ENCODE results near the gene NARS2. TPM values are rescaled to one million over a fixed set of nuclear protein-coding genes. Genes with fewer than 3 reads are reported as not detected.
A peak's percentile ranks its signal among the peaks of the same experiment; 100 is the strongest.

The NARS2 gene
- total RNA-seq, 4 donors from 2014 or later, result 12.9 to 29.1 (median 18.7) TPM

DNA sequence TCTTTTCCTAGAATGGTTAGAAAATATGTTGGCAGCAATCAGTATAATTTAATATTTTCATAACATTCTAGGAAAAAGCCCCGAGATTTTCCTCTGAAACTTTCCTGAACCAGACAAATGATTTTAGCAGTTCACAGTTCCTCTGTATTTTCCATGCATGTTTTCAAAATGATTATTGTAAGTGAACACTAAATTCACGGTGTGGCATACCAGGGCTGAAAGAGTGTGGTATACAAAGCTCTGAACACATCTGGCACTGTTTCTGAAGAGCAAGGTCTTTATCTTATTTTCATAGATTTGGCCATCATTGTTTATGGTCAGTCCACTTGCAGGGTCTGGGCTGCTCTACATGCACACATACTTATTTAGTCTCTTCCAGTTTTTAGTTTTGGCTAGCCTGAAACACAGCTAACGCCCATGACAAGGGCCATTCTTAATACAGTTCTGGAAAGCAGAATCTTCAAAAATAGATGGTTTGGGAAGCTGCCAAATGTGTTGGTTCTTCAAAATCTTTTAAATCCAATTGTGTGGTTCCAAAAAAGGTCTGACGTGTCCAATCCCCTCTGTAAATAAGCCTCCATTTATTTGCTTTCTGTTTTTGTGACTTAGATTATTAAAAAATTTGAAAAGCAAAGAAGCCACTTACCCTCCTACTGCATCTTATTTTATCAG, 149.1 kb downstream of the NARS2 start:
- ATAC-seq (no peak), DNase-seq (no peak)
- H3K4me3 ChIP-seq, result no peak overlapping the region
- in situ Hi-C loops (cut with MboI; ENCODE audit: low sequenced_read_pairs in 4 of 4) (no loop called here), intact Hi-C loops (cut with DNase I; ENCODE audit: low total_unique reads) (no loop called here)
- no peaks in the 10 kb centered on the region for H3K27me3 ChIP-seq
- no peaks in the 10 kb centered on the region for H3K36me3 ChIP-seq
- peaks cover under 1 to 2% of the 10 kb centered on the region in 2 donors for H3K4me1 ChIP-seq
- H3K9me3 ChIP-seq, result no peaks in the 10 kb centered on the region
- H3K27ac ChIP-seq, result no peak overlapping the region
- TF ChIP-seq POLR2A (IDR thresholded peaks at IDR 0.05), result no peak
- TF ChIP-seq, protein P1, sequence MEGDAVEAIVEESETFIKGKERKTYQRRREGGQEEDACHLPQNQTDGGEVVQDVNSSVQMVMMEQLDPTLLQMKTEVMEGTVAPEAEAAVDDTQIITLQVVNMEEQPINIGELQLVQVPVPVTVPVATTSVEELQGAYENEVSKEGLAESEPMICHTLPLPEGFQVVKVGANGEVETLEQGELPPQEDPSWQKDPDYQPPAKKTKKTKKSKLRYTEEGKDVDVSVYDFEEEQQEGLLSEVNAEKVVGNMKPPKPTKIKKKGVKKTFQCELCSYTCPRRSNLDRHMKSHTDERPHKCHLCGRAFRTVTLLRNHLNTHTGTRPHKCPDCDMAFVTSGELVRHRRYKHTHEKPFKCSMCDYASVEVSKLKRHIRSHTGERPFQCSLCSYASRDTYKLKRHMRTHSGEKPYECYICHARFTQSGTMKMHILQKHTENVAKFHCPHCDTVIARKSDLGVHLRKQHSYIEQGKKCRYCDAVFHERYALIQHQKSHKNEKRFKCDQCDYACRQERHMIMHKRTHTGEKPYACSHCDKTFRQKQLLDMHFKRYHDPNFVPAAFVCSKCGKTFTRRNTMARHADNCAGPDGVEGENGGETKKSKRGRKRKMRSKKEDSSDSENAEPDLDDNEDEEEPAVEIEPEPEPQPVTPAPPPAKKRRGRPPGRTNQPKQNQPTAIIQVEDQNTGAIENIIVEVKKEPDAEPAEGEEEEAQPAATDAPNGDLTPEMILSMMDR (IDR thresholded peaks at IDR 0.05 in 4 of 5, conservative IDR thresholded peaks at IDR 0.05 in 1 of 5), result no peak

DNA sequence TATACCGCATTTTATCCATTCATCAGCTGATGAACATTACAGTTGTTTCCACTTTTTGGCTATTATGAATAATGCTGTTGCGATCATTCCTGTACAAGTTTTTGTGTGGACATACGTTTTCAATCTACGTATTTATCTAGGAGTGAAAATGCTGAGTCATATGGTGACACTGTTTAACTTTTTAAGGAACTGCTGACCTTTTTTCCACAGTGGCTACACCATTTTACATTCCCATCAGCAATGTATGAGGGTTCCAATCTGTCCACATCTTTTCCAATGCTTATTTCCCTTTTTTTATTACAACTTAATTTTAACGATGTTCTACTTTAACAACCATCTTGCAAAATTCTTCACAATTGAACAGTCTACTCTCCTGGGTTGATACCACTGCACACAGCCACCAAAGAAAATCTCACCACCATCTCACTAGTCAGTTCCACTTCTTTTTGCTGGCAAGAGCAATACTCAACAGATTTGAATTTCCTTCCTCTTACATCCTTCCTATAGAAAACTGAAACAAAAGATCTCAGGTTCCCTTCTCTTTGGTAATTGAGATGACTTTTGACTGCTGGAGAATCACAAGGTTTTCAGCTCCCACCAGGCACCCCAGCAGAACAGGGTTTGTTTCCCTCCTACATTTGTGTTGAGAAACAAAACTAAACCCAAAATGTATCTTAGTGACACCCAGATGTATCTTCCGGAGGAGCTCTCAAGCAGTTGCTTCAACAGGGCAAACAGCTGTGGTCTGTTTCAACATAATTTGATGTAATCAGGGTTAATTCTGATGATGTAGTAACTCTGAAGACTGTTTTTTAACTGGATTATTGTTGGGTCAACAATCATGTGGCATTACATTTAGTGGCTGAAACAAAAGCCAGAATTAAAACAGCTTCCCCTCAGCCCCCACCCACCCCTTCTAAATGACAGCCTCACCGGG, 150.1 kb downstream of the NARS2 start:
- intact Hi-C loops (cut with DNase I; ENCODE audit: low total_unique reads), result no loop called here
- TF ChIP-seq POLR2A (IDR thresholded peaks at IDR 0.05), result no peak
- TF ChIP-seq, protein P1 (IDR thresholded peaks at IDR 0.05 in 4 of 5, conservative IDR thresholded peaks at IDR 0.05 in 1 of 5), result no peak
- DNase-seq (no peak), ATAC-seq (no peak)
- no peak overlapping the region for H3K4me3 ChIP-seq
- peaks cover 0 to 4% (median 0%) of the 10 kb centered on the region in 3 donors for H3K27me3 ChIP-seq
- peaks cover 7% of the 10 kb centered on the region in 2 donors for H3K4me1 ChIP-seq
- H3K36me3 ChIP-seq, result no peaks in the 10 kb centered on the region
- H3K27ac ChIP-seq, result peak overlapping the region in 1 of 4 donors; percentile 25
- no peaks in the 10 kb centered on the region for H3K9me3 ChIP-seq
- in situ Hi-C loops (cut with MboI; ENCODE audit: low sequenced_read_pairs in 4 of 4), result loop anchor here in 3 of 4 donors (25.0 kb wide), 2 partner anchors 187 to 287 kb away; partner anchors contain the start of gene ALG8 (in 1 of the 3)

DNA sequence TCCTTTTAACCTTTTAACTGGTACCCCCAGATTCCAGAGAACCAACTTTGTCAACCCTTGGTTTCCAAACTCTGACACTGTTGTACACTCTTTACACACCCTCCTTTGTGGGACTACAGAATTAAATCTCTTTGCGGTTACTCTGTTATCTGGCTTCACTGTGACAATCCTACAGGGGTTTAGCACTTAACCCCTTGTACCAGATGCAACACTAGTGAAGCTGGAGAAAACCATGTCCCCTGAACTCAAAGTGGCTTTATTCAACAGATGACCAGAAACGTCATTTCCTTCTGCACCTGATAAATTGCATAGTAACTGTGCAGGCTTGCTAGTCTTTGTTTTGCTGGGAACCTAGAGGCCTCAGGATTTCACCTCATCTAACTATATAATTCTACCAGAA, 151.4 kb downstream of the NARS2 start:
- no peak for ATAC-seq
- Histone ChIP-seq H3K4me3 (no peak overlapping the region), H3K36me3 (no peaks in the 10 kb centered on the region), H3K4me1 (peaks cover 11 to 14% of the 10 kb centered on the region in 2 donors), H3K27me3 (peaks cover 0 to 4% (median 0%) of the 10 kb centered on the region in 3 donors), H3K27ac (no peak overlapping the region), H3K9me3 (no peaks in the 10 kb centered on the region)
- in situ Hi-C loops (cut with MboI; ENCODE audit: low sequenced_read_pairs in 4 of 4), result loop anchor here in 3 of 4 donors (25.0 kb wide), 2 partner anchors 186 to 286 kb away; partner anchors contain the start of gene ALG8 (in 1 of the 3)
- intact Hi-C loops (cut with DNase I; ENCODE audit: low total_unique reads), result no loop called here
- TF ChIP-seq, protein P1 (IDR thresholded peaks at IDR 0.05 in 4 of 5, conservative IDR thresholded peaks at IDR 0.05 in 1 of 5), result no peak
- no peak for TF ChIP-seq POLR2A (IDR thresholded peaks at IDR 0.05)
- no peak for DNase-seq

DNA sequence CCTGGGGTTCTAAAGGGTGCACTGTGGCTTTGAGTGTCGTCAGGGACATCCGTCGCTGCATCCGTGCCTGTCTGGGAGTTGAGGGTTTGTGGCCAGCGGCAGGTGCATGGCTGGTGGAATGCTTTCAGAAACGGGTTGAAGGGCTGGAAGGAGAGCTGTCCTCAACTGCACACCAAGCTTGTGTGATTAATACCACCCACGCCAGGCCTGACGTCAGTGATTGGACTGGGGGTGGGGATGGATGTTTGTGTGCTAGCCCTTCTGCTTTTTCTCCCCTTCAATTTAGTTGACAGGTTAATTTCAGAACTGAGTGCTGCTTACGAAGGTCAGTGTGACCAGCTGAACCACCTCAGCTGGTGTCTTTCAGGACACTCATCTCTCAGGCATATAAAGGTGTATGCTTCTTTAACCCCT, 153.9 kb downstream of the NARS2 start:
- no peaks in the 10 kb centered on the region for H3K36me3 ChIP-seq
- DNase-seq, result no peak
- no peaks in the 10 kb centered on the region for H3K9me3 ChIP-seq
- H3K27ac ChIP-seq, result no peak overlapping the region
- peaks cover 15% of the 10 kb centered on the region in 2 donors for H3K4me1 ChIP-seq
- H3K4me3 ChIP-seq, result no peak overlapping the region
- in situ Hi-C loops (cut with MboI; ENCODE audit: low sequenced_read_pairs in 4 of 4), result loop anchor here in 3 of 4 donors (25.0 kb wide), 2 partner anchors 184 to 284 kb away; partner anchors contain the start of gene ALG8 (in 1 of the 3)
- TF ChIP-seq, protein P1 (IDR thresholded peaks at IDR 0.05 in 4 of 5, conservative IDR thresholded peaks at IDR 0.05 in 1 of 5), result no peak
- no peak for TF ChIP-seq POLR2A (IDR thresholded peaks at IDR 0.05)
- peaks cover 0 to 4% (median 0%) of the 10 kb centered on the region in 3 donors for H3K27me3 ChIP-seq
- intact Hi-C loops (cut with DNase I; ENCODE audit: low total_unique reads), result loop anchor here (1.0 kb wide), 1 partner anchor 193 kb away; no protein-coding TSS in a partner anchor
- ATAC-seq, result no peak
